ENCODE measurements around the gene AUP1. TPM values are rescaled to one million over a fixed set of nuclear protein-coding genes. Genes with fewer than 3 reads are reported as not detected.

Gene AUP1
- total and polyA plus RNA-seq, 9 donors: 57.1 to 101 (median 70.4) TPM

DNA sequence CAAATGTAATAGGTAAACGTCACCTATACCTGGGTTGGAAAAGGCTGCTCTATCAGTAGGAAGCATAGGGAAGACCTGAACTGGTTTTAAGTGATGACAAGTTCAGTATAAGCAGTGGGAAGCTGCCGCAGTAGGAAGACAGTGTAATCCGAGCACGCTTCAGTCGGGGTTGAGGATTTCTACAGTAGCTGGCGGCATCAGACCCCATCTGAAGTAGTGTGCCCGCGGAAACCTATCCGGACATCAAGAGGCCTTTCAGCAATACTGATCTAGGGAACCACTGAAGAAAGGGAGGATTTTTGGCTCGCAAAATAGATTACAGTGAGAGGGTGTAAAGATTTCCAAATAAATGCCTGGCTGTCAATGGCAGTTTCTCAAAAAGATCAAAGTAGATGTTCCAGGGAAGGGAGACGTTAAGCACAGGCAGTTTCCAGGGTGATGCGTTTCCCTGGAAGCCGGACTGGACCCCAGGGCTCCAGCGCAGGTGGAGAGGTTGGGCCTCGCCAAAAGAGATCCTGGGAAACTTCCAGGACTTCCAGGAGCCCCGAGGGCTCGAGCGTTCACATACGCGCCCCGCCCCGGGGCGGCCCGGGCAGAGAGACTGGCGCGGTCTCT is 18.9 kb upstream of the AUP1 start:
- 12 to 15% (median 13%) methylated on average over 26 of the region's 26 CpGs for WGBS, 3 donors

DNA sequence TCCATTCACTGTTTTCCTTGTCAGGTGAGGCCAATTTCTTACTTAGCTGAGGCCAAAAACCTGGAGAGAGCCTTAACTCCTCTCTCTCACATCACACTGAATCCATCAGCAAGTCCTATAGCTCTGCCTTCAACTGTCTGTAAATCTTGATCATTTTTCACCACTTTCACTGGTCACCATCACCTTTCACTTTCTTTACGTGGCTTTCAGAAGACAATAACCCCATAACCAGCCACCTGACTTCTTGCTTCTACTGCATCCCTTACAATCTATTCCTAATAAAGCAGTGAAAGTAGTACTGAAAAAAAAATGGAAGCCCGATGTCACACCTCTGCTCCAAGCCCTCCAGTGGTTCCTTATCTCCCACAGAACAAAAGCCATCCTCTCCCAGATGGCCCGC is 16.5 kb upstream of the AUP1 start:
- Histone ChIP-seq H3K4me1 (ENCODE audit: insufficient read depth) (peaks cover 6% of the 10 kb centered on the region), H3K27ac (no peak overlapping the region), H3K9me3 (no peaks in the 10 kb centered on the region), H3K36me3 (no peaks in the 10 kb centered on the region), H3K4me3 (no peak overlapping the region), H3K27me3 (no peaks in the 10 kb centered on the region)
- intact Hi-C loops (cut with DNase I): no loop called here
- TF ChIP-seq POLR2A (IDR thresholded peaks at IDR 0.05) (no peak), EP300 (IDR thresholded peaks at IDR 0.05) (no peak)
- TF ChIP-seq, protein P1, sequence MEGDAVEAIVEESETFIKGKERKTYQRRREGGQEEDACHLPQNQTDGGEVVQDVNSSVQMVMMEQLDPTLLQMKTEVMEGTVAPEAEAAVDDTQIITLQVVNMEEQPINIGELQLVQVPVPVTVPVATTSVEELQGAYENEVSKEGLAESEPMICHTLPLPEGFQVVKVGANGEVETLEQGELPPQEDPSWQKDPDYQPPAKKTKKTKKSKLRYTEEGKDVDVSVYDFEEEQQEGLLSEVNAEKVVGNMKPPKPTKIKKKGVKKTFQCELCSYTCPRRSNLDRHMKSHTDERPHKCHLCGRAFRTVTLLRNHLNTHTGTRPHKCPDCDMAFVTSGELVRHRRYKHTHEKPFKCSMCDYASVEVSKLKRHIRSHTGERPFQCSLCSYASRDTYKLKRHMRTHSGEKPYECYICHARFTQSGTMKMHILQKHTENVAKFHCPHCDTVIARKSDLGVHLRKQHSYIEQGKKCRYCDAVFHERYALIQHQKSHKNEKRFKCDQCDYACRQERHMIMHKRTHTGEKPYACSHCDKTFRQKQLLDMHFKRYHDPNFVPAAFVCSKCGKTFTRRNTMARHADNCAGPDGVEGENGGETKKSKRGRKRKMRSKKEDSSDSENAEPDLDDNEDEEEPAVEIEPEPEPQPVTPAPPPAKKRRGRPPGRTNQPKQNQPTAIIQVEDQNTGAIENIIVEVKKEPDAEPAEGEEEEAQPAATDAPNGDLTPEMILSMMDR (IDR thresholded peaks at IDR 0.05): no peak
- DNase-seq: no peak
- WGBS, 3 donors: 91 to 93% (median 92%) methylated on average over 3 of the region's 3 CpGs

More for the DNA sequence above, 18.9 kb upstream of the AUP1 start:
- Histone ChIP-seq H3K27me3 (no peaks in the 10 kb centered on the region), H3K36me3 (no peaks in the 10 kb centered on the region), H3K4me1 (ENCODE audit: insufficient read depth) (peaks cover 9% of the 10 kb centered on the region), H3K4me3 (peak overlapping the region; percentile 40), H3K9me3 (no peaks in the 10 kb centered on the region), H3K27ac (peak overlapping the region in 1 of 2 donors; percentile 16)
- no peak for DNase-seq
- intact Hi-C loops (cut with DNase I): no loop called here
- TF ChIP-seq, protein P1 (IDR thresholded peaks at IDR 0.05): no peak
- no peak for TF ChIP-seq EP300 (IDR thresholded peaks at IDR 0.05)

- H3K36me3 ChIP-seq: no peaks in the 10 kb centered on the region
- no peak overlapping the region for H3K27ac ChIP-seq
- intact Hi-C loops (cut with DNase I): no loop called here
- DNase-seq: no peak
- H3K4me3 ChIP-seq: no peak overlapping the region
- 91 to 95% (median 95%) methylated on average over 3 of the region's 3 CpGs for WGBS, 3 donors
- TF ChIP-seq POLR2A (IDR thresholded peaks at IDR 0.05) (no peak), EP300 (IDR thresholded peaks at IDR 0.05) (no peak)
- TF ChIP-seq, protein P1 (IDR thresholded peaks at IDR 0.05): no peak
- H3K27me3 ChIP-seq: no peaks in the 10 kb centered on the region
- no peaks in the 10 kb centered on the region for H3K9me3 ChIP-seq
- H3K4me1 ChIP-seq (ENCODE audit: insufficient read depth): peaks cover 6% of the 10 kb centered on the region
Observed at GRCh38 chr2:74544634-74545033, 15.1 kb upstream of the AUP1 start.

DNA sequence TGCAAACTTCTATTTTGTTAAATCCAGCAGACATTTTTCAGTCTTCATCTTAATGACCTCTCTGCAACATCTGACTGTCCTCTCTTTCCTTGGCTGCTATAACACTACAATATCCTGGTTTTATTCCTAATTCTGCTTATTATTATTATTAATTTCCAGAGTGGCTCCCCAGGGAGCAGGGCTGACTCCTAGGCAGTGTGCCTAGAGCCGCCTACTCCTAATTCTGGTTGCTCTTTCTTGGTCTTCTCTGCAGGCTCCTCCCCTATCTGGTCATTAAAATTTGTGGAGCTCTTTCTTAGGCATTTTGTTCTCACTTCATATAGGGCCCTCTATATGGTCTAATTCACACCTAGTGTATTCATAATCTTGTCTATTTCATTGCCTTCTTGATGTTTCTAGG is 13.5 kb upstream of the AUP1 start:
- Histone ChIP-seq H3K4me1 (ENCODE audit: insufficient read depth) (no peaks in the 10 kb centered on the region), H3K27ac (no peak overlapping the region), H3K27me3 (no peaks in the 10 kb centered on the region), H3K36me3 (no peaks in the 10 kb centered on the region), H3K4me3 (no peak overlapping the region), H3K9me3 (no peaks in the 10 kb centered on the region)
- no peak for DNase-seq
- TF ChIP-seq, protein P1 (IDR thresholded peaks at IDR 0.05): no peak
- no peak for TF ChIP-seq EP300 (IDR thresholded peaks at IDR 0.05)
- no peak for TF ChIP-seq POLR2A (IDR thresholded peaks at IDR 0.05)
- WGBS, 3 donors: 70 to 86% (median 84%) methylated on average over 1 of the region's 1 CpG
- intact Hi-C loops (cut with DNase I): no loop called here
